SH-SY5Y (cell line): Measurements from ENCODE around the gene RFPL2.

Experiments used
- GATA2 ChIP-seq: IDR thresholded peaks from 2 replicates; pipeline ENCODE4 v1.6.1; 2011; ENCODE audit warnings: mild to moderate bottlenecking, low read depth, low read length
- GATA3 ChIP-seq: IDR thresholded peaks from 2 replicates; pipeline ENCODE4 v1.6.1; 2011; ENCODE audit warnings: low read depth, mild to moderate bottlenecking, low read length, moderate library complexity

DNA sequence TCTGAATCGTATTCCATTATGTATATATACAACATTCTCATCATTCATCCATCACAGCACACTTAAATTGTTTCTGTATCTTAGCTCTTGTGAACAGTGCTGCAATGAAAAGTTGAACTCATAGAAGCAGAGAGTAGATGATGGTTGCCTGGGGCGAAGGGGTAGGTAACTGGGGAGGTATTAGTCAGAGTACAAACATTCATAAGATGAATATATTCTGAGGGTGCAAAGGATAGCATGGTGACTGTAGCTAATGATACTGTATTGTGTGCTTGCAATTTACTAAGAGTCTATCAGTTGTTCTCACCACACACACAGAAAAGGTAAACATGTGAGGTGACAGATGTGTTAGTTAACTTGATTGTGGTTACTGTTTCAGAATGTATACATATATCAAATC is 12.6 kb upstream of the RFPL2 start:
- TF ChIP-seq GATA2, result no peak
- TF ChIP-seq GATA3, result no peak
